HFF-Myc (cell line): ENCODE measurements around the gene DUSP16.

ENCODE experiments used
- DNase-seq: peaks from one replicate; pipeline ENCODE4 v3.0.0-alpha.2; 2011; ENCODE audit warnings: low read depth; ENCODE audit errors: extremely low read depth
- H3K4me3 ChIP-seq: replicated peaks from 2 replicates; pipeline ENCODE4 v1.5.1; 2011; ENCODE audit warnings: low read depth, mild to moderate bottlenecking, control low read depth, low read length
- TF ChIP-seq, protein P1 (sequence below): IDR thresholded peaks from 2 replicates; pipeline ENCODE4 v1.5.1; 2012; ENCODE audit warnings: mild to moderate bottlenecking, low read depth, low read length, control low read depth; ENCODE audit errors: missing control alignments

DUSP16 gene

DNA sequence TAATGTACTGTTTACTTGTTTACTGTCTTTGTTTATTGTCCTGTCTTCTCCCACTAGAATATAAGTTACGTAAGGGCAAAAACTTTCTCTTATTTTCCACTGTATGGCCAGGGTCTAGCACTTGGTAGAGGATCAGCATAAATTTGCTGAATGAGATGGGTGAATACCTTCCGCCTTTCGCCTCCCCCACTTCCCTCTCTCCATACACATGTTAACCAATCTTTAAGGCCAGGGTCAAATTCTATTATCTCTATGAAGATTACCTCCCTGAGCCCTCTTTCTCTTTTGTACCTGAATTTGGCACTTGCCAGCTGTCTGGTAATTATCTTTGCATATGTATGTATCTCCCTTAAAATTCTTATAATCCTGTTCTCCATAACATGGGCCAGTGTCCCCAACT, 4.9 kb downstream of the DUSP16 start:
- TF ChIP-seq, protein P1, sequence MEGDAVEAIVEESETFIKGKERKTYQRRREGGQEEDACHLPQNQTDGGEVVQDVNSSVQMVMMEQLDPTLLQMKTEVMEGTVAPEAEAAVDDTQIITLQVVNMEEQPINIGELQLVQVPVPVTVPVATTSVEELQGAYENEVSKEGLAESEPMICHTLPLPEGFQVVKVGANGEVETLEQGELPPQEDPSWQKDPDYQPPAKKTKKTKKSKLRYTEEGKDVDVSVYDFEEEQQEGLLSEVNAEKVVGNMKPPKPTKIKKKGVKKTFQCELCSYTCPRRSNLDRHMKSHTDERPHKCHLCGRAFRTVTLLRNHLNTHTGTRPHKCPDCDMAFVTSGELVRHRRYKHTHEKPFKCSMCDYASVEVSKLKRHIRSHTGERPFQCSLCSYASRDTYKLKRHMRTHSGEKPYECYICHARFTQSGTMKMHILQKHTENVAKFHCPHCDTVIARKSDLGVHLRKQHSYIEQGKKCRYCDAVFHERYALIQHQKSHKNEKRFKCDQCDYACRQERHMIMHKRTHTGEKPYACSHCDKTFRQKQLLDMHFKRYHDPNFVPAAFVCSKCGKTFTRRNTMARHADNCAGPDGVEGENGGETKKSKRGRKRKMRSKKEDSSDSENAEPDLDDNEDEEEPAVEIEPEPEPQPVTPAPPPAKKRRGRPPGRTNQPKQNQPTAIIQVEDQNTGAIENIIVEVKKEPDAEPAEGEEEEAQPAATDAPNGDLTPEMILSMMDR = no peak
- DNase-seq = no peak
- no peak overlapping the region for H3K4me3 ChIP-seq

DNA sequence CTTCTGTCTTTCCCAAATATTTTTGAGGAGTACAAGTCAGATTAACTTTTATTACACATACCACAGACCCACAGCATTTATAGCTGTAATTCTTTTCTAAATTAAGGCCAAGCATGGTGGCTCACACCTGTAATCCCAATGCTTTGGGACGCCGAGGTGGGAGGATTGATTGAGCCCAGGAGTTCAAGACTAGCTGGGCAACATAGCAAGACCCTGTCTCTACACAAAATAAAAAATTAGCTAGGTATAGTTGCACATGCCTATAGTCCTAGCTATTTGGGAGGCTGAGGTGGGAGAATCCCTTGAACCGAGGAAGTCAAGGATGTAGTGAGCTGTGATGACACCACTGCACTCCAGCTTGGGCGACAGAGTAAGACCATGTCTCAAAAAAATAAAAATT, 7.0 kb downstream of the DUSP16 start:
- no peak overlapping the region for H3K4me3 ChIP-seq
- TF ChIP-seq, protein P1 = no peak
- DNase-seq = no peak

DNA sequence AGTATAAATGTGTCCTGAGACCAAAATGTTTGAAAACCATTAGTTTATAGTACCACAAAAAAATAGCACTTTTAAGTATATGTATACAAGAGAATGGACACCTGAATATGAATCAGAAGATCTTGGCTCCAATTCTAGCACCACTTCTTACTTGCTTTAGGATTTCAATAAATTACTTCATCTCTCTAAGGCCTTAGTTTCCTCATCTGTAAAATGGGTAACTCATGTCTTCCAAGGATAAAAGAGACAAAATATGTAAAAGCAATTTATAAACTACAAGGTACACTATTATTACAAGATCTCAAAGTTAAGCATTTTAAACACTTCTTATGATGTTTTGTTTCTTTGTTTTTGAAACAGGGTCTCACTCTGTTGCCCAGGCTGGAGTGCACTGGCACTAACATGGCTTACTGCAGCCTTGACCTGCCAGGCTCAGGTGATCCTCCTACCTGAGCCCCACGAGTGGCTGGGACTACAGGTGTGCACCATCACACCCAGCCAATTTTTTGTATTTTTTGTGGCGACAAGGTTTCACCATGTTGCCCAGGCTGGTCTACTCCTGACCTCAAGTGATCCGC, 9.4 kb downstream of the DUSP16 start:
- DNase-seq = no peak
- no peak overlapping the region for H3K4me3 ChIP-seq
- TF ChIP-seq, protein P1 = no peak

DNA sequence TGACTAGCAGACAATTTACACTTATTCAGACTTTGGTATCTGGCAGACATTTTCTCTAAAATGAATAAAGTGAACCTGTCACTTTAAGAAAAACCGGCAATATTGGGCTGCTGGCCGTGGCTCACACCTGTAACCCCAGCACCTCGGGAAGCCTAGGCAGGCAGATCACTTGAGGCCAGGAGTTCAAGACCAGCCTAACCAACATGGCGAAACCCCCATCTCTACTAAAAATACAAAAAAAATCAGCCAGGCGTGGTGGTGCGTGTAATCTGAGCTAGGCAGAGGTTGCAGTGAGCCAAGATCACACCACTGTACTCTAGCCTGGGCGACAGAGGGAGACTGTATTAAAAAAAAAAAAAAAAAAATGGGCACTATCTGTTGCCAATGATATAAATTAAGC, 11.5 kb downstream of the DUSP16 start:
- DNase-seq = no peak
- TF ChIP-seq, protein P1 = no peak

DNA sequence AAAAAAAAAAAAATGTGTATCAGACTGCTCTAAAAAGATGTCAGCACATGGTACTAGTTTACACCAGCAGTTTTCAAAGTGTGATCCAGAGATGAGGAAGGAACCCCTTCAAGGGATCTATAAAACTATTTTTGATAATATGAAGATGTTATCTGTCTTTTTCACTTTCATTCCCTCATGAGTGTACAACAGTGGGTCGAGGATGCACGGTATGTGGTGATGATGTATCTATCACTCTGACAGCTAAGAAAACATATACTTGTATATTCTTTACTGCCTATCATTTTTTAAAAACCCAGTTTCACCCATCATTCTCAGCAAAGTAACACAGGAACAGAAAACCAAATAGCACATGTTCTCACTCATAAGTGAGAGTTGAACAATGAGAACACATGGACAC, 12.4 kb downstream of the DUSP16 start:
- DNase-seq = no peak
- TF ChIP-seq, protein P1 = no peak
- H3K4me3 ChIP-seq = no peak overlapping the region

More for the DNA sequence above, 11.5 kb downstream of the DUSP16 start:
- H3K4me3 ChIP-seq = no peak overlapping the region

DNA sequence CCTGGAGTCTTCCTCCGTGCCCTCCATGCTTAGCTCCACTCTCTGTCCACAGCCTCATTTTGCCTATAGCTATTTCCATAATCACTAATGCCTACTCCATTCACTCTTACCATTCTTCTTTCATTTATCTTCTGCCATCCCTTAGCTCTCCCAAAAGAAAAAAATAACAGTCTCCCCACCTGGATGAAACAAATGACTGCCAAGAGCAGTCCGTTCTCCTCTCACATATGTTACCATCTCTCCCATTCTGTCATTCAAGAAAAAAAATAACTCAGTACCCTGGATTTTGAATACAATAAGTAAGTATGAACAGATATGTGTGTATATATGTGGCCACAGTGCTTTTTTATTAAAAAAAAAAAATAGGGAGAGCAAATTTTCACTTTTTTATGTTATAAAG, 13.2 kb downstream of the DUSP16 start:
- H3K4me3 ChIP-seq = no peak overlapping the region
- no peak for DNase-seq
- TF ChIP-seq, protein P1 = no peak

DNA sequence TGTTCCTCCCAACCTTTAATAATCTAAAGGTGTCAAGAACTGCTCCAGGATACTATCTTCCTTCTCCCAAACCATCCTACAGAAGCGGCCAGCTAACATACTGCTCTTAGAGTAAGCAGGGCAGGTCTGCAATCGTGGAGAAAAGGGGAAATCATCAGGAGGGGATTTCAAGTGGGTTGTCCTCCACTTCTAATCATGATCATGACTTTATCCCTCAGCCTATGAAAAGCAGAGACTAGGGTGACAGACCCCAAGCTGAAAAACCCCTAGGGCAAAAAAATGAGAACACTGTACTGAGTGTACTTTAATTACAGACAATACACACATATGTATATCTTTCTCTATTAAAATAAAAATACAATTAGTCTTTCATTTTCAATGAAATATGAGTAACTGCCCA, 13.9 kb downstream of the DUSP16 start:
- TF ChIP-seq, protein P1 = no peak

More for the DNA sequence above, 13.9 kb downstream of the DUSP16 start:
- DNase-seq = no peak
- H3K4me3 ChIP-seq = no peak overlapping the region
